K562 (cell line): ENCODE measurements around the gene OPRL1. TPM values are rescaled to one million over a fixed set of nuclear protein-coding genes. Genes with fewer than 3 reads are reported as not detected.

Experiments used
- FOXP4 ChIP-seq: sonication (generic); formaldehyde crosslinking; IDR thresholded peaks from 2 replicates; pipeline ENCODE4 v1.8.0; 2022; ENCODE audit warnings: mild to moderate bottlenecking, missing genetic modification reagents, borderline replicate concordance
- MEF2D ChIP-seq: conservative IDR thresholded peaks from 2 replicates; pipeline ENCODE4 v1.6.1; 2016; ENCODE audit warnings: low read depth, missing genetic modification characterization, missing compliant biosample characterization
- MTA2 ChIP-seq: fragments of 450-650 bp; IDR thresholded peaks from 2 replicates; pipeline ENCODE4 v1.6.1; 2016; ENCODE audit warnings: low read depth
- TGIF2 ChIP-seq: sonication (generic); formaldehyde crosslinking; IDR thresholded peaks from 2 replicates; pipeline ENCODE4 v1.8.1; 2022; ENCODE audit warnings: mild to moderate bottlenecking, missing genetic modification reagents, moderate library complexity
- XRCC5 ChIP-seq: fragments of 200-400 bp; formaldehyde crosslinking; IDR thresholded peaks from 2 replicates; pipeline ENCODE4 v1.6.1; 2017; ENCODE audit warnings: low read depth, mild to moderate bottlenecking, low read length
- ZBTB8A ChIP-seq: fragments of 450-650 bp; IDR thresholded peaks from 2 replicates; pipeline ENCODE4 v1.6.1; 2018; ENCODE audit warnings: mild to moderate bottlenecking, moderate library complexity; ENCODE audit not compliant: partially characterized antibody
- ZFP1 ChIP-seq: fragments of 450-650 bp; formaldehyde crosslinking; IDR thresholded peaks from 2 replicates; pipeline ENCODE4 v1.4.0; 2020; ENCODE audit warnings: mild to moderate bottlenecking, mixed read lengths
- ZNF639 ChIP-seq, 2 experiments: fragments of 200-800 bp in 1 of 2; sonication (Bioruptor generic) in 1 of 2; sonication (generic) in 1 of 2; formaldehyde crosslinking in 1 of 2; IDR thresholded peaks in 1 of 2; conservative IDR thresholded peaks in 1 of 2; 2 replicates each; pipeline versions ENCODE4 v1.5.0 to v1.6.1; 2016 to 2020; ENCODE audit warnings: missing compliant biosample characterization in 1 of 2, missing genetic modification characterization in 1 of 2, missing genetic modification reagents in 1 of 2
- polyA plus RNA-seq, 8 experiments: library from polyadenylated mRNA; depleted of rRNA in 4 of 8; stranded (reverse) in 5 of 8; unstranded in 3 of 8; fragments of >200 nt; fragmentation: Nextera tagmentation in 2 of 8; fragmentation: Illumina TruSeq in 1 of 8; extraction: Ambion mirVana in 2 of 8; extraction: Trizol in 1 of 8; gene quantifications; 2 replicates each; pipeline versions ENCODE4 v1.2.1 to v1.2.3, GENCODE V29; 2011 to 2014; ENCODE audit warnings: inconsistent platforms in 1 of 8, missing spikeins in 1 of 8
- total RNA-seq, 7 experiments: library from RNA; depleted of rRNA in 6 of 7; stranded (reverse); fragments of >200 nt in 6 of 7; fragmentation: Illumina TruSeq in 2 of 7; extraction: Trizol in 2 of 7; gene quantifications; 2 replicates each; pipeline versions ENCODE4 v1.2.1 to v1.2.3, GENCODE V29; 2011 to 2021; ENCODE audit warnings: low replicate concordance in 1 of 7
- TF ChIP-seq, protein P1 (sequence below): IDR thresholded peaks from 2 replicates; pipeline ENCODE4 v1.6.1; 2014; ENCODE audit warnings: antibody characterized with exemption
- TF ChIP-seq, protein P2 (sequence below): fragments of 450-650 bp; IDR thresholded peaks from 2 replicates; pipeline ENCODE4 v1.6.1; 2016; ENCODE audit warnings: low read depth

OPRL1 gene
- total and polyA plus RNA-seq, 9 of the 15 experiments (the other 6 are each of a cell fraction or from before 2014, with no cell fraction given): 0.06 to 0.33 (median 0.11) TPM; not detected in 2

GRCh38 chr20:64062596-64063388 is 17.1 kb upstream of the OPRL1 start, which contains the start of gene TCEA2 (continued):
- TF ChIP-seq, protein P1, sequence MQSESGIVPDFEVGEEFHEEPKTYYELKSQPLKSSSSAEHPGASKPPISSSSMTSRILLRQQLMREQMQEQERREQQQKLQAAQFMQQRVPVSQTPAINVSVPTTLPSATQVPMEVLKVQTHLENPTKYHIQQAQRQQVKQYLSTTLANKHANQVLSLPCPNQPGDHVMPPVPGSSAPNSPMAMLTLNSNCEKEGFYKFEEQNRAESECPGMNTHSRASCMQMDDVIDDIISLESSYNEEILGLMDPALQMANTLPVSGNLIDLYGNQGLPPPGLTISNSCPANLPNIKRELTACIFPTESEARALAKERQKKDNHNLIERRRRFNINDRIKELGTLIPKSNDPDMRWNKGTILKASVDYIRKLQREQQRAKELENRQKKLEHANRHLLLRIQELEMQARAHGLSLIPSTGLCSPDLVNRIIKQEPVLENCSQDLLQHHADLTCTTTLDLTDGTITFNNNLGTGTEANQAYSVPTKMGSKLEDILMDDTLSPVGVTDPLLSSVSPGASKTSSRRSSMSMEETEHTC: 0 out of 2 replicates have a peak, but pooled peaks have one; percentile 27
- TF ChIP-seq, protein P2, sequence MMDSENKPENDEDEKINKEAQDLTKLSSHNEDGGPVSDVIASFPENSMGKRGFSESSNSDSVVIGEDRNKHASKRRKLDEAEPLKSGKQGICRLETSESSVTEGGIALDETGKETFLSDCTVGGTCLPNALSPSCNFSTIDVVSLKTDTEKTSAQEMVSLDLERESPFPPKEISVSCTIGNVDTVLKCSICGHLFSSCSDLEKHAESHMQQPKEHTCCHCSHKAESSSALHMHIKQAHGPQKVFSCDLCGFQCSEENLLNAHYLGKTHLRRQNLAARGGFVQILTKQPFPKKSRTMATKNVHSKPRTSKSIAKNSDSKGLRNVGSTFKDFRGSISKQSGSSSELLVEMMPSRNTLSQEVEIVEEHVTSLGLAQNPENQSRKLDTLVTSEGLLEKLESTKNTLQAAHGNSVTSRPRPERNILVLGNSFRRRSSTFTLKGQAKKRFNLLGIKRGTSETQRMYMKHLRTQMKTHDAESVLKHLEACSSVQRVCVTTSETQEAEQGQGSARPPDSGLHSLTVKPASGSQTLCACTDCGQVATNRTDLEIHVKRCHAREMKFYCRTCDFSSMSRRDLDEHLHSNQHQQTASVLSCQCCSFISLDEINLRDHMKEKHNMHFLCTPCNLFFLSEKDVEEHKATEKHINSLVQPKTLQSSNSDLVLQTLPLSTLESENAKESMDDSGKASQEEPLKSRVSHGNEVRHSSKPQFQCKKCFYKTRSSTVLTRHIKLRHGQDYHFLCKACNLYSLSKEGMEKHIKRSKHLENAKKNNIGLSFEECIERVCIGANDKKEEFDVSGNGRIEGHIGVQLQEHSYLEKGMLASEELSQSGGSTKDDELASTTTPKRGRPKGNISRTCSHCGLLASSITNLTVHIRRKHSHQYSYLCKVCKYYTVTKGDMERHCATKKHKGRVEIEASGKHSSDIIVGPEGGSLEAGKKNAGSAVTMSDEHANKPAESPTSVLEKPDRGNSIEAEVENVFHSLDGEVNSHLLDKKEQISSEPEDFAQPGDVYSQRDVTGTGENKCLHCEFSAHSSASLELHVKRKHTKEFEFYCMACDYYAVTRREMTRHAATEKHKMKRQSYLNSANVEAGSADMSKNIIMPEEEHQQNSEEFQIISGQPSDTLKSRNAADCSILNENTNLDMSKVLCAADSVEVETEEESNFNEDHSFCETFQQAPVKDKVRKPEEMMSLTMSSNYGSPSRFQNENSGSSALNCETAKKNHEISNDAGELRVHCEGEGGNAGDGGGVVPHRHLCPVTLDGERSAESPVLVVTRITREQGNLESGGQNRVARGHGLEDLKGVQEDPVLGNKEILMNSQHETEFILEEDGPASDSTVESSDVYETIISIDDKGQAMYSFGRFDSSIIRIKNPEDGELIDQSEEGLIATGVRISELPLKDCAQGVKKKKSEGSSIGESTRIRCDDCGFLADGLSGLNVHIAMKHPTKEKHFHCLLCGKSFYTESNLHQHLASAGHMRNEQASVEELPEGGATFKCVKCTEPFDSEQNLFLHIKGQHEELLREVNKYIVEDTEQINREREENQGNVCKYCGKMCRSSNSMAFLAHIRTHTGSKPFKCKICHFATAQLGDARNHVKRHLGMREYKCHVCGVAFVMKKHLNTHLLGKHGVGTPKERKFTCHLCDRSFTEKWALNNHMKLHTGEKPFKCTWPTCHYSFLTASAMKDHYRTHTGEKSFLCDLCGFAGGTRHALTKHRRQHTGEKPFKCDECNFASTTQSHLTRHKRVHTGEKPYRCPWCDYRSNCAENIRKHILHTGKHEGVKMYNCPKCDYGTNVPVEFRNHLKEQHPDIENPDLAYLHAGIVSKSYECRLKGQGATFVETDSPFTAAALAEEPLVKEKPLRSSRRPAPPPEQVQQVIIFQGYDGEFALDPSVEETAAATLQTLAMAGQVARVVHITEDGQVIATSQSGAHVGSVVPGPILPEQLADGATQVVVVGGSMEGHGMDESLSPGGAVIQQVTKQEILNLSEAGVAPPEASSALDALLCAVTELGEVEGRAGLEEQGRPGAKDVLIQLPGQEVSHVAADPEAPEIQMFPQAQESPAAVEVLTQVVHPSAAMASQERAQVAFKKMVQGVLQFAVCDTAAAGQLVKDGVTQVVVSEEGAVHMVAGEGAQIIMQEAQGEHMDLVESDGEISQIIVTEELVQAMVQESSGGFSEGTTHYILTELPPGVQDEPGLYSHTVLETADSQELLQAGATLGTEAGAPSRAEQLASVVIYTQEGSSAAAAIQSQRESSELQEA: no peak
- TF ChIP-seq FOXP4 (no peak), ZNF639 (CRISPR knock-in tag; conservative IDR thresholded peaks at IDR 0.05 in 1 of 2, IDR thresholded peaks at IDR 0.05 in 1 of 2) (peak in 1 of 2 experiments; percentile 95; a peak in 2 of 4 replicates), TGIF2 (no peak), XRCC5 (peak; percentile 56; the same call in 1 of the 2 replicates), ZBTB8A (no peak), MEF2D (no peak), ZFP1 (CRISPR knock-in tag) (0 out of 2 replicates have a peak, but pooled peaks have one; percentile 48), MTA2 (no peak)
